ENCODE results near the gene RUBCNL.

The RUBCNL gene

DNA sequence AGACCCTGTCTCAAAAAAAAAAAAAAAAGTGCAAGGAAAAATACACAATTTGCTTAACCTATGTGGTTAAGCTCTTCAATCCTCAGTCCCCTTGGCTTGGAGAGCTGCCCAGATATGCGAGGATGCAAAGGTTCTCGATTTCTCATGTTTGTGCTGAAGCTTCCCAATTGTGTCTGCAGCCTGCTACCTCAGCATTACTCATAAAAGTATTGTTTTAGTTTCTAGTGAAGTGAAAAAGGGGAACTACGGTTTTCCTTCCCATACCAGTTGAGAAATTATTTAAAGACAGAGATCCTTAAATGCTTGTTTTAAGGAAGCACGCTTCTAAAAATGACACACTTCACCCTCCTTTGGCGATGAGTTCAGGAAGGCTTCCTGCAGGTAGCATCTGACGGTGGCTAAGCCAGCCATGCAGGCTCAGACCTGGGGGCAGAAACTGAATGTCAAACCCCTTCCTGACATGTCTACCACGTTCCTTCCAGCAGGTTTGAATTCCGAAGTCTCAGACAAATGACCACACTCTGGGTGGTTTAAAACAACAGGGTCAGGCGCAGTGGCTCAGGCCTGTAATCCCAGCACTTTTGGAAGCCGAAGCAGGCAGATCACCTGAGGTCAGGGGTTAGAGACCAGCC lies 47.9 kb downstream of the RUBCNL start:
- DNase-seq, result no peak

DNA sequence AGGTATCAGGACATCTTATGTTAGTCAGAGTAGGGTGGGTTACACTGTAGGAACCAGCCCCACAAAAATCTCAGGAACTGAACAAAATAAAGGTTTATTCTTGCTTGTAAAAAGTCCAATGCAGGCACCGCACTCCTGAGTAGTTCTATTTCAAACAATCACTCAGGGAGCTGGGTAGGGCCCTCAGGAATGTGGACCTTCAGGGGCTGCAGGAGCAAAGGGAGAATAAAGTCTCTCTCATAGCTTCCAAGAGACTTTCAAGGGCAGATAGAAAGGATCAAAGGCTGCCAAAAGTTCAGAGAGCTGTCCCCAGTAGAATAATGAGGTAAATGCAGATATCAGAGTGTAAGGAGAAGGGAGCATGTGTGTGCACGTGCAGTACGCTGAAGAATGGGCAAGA lies 49.4 kb downstream of the RUBCNL start:
- no peak for DNase-seq

DNA sequence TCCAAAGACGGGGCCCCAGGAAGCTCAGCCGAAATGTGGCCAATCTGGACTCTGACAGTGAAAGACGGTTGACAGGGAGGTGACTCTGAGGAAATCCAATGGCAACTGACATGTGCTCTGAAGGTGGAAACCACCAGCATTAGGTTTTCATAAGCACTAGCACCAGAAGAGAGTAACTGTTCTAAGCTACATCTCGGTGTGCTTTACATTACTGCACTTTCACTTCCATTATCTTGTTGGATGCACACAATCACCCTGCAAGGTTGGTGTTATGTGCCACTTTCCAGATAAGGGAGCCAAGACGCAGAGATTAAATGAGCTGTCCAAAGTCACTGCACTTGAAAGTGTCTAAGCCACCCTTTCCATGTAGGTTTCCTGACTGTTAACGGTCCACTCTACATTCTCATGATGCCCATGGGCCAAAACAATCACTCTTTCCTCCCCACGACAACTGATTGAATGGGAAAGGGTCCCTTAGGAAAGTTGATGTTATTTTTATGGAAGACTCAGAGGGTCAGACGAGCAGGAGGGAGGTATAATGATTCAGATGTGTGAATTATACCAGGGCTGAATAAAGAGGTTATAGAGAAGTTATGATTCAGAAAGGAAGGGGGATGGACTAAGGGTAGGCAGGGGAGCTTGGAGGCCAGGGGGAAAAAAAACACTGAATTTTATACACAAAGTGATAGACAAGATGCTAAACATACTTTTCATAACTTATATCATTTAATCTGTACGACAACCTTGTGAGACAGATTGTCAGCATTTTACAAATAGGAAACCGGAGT lies 52.8 kb downstream of the RUBCNL start:
- no peak for DNase-seq

DNA sequence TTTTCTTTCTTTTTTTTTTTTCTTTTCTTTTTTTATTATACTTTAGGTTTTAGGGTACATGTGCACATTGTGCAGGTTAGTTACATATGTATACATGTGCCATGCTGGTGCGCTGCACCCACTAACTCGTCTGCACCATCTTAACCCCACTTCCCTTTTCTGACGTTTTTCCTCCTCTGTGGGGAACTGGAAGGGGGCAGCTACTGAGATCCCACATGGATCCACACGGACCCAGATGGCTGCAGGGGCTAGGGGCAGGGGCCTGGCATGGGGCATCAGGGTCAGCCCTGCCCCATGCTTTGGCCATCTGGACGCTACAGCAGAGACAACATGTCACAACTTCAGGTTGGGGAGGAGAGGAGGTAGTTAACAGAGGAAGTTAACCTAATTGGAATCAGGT lies 54.3 kb downstream of the RUBCNL start:
- no peak for DNase-seq

DNA sequence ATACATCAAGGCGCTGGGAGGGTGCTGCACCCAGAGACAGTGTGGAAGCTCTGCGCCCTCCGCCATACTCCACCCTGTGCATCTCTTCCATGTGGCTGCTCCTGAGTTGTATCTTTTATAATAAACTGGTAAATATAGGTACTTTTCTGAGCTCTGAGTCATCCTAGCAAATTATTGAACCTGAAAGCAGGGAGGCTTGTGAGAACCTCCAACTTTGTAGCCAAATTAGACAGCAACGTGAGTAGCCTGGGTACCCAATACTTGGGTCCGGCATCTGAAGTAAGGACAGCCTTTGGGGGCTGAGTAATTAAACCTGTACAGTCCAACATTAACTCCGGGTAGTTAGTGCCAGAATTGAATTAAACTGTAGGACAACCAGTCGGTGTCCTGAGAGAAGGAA lies 57.4 kb downstream of the RUBCNL start:
- no peak for DNase-seq

DNA sequence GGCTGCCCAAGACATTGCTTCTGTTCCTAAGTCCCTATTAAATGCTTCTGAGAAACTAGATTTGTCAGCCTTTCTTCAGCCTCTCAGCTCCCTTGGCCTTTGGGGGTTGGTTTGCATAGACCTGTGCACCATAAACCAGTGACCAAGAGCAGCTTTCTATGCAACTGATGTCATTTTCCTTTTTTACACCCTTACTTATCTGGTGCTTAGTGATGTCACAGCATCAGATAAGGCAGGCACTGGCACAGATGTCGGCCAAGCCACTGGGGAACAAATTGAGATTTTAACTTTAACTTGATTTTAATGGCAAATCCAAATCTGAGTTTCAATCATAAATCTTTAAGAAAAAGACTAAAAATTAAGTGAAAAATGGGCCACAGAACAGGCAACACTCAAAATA lies 59.8 kb downstream of the RUBCNL start:
- no peak for DNase-seq

DNA sequence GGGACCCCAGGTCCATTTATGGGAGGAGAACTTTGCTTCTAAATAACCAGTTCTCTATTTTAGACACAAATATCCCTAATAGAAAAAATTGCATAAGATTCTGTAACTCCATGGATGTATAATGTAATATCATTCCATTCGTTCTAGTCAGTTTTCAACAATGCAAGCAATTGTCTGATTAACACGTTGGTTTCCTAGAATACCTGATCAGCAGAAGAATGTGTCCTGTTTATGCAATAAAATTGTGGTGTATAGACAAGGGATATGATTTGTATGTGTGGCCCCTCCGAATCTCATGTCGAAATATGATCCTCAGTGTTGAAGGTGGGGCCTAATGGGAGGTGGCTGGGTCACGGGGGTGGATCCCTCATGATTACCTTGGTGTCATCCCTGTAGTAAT lies 62.1 kb downstream of the RUBCNL start:
- DNase-seq, result no peak

DNA sequence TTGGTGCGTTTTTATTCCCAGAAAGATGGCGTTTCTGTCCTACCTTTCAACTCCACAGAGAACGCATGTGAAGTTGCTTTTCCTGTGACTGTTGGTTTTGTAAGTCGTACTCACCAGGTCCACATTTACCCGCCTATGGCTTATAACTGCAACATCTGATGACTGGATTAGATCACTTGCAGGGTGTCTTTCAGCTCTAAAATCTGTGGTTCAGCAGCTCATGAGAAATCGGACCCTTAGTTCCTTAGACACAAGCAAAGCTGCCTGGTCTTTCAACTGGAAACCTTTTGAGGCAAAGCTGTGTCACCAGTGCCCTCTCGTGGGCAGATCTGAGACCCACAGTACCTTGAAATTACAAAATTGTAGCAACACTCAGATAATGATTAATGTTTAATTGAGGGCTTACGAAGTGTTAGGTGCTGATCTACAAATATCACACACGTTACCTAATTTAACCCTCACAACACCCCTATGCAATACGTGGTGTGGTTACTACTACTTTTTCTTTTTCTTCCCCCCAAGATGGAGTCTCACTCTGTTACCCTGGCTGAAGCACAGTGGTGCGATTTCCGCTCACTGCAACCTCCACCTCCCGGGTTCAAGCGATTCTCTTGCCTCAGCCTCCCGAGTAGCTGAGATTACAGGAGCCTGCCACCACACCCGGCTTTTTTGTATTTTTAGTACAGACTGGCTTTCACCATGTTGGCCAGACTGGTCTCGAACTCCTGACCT lies 65.4 kb downstream of the RUBCNL start:
- peak; percentile 56 for DNase-seq

DNA sequence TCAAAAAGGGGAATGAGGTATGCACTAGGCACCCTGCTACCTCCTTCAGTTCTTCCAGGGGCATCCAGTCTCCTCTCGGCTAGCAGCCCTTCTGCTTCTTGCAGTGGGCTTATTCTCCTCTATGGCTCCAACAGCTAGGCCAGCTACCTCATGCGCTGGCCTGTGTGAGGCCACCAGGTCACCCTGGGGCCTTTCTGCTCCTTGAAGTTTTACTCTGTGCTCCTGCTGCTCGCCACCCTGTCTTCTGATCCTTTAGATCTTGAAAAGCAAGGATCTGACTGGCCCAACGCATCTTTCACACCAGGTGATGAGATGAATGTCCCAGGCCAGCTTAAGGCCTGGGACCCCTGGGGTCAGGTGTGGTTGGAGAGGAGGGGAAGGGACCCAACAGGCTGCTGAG lies 66.2 kb downstream of the RUBCNL start:
- DNase-seq, result no peak

DNA sequence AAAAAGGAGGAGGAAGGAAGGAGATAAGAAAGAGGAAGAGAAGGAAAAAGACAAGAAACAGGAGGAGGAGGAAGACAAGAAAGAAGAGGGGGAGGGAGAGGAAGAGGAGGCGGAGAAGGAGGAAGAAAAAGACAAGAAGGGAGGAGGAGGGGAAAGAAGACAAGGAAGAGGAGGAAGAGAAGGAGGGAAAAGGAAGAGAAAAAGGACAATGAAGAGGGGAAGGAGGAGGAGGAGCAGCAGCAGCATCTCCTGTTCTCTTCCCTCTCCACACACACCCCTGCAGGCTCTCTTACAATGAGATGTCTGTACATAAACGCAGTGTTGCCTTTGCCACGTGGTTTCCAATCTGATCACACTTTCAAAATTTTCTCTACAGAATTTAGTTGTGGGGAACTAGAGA lies 66.6 kb downstream of the RUBCNL start:
- no peak for DNase-seq

DNA sequence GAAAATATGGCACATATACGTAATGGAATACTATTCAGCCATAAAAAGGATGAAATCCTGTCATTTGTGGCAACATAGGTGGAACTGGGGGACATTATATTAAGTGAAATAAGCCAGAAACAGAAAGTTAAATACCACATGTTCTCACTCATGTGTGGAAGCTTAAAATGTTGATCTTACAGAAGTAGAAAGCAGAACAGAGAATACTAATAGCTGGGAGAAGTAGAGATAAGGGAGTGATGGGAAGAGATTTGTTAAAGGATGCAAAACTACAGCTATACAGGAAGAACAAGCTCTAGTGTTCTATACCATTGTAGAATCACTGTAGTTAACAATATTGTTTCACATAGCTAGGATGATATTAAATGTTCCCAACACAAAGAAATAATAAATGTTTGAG lies 68.1 kb downstream of the RUBCNL start:
- DNase-seq, result no peak

DNA sequence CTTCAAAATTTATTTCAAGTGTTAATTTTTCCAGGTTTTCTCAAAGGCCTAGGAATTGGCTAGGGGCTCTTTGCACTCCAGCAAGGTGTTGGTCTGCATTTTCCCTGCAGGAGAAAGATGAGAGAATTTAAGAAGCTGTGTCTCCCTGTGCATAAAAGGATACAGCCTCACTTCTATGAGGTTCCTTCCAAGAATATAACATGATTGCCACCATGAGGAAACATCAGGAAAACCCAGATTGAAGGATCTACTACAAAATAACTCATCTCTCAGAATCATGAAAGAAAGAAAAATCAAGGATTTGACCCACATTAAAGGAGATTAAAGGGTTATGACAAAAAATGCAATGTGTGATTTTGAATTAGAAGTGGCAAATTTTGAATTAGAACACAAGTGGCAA lies 69.9 kb downstream of the RUBCNL start:
- DNase-seq, result no peak

DNA sequence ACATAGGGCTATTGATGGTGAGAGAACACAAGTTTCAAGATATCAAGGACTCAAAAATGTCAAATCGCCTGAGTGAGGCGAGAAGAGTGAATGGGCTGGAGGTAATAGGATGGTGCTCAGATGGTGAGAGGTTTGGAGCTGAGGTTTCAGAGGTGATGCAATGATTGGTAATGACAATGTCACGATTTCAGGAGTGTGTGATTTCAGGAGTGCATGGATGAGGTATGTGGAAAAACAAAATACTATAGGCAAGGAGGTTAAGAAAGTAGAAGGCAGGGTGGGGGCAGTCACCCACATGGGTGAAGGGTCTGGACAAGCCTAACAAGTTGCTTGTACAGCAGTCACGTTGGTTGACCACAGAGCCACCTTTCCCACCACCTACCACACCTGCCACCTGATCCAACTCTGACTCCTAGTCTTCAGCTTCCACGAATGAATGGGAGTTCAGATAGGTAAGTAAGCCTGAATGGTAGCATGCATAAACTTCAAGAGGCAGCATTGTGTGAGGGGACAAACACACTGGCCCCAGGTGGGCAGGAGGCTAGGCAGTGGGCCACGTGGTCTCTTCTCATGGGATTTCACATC lies 71.5 kb downstream of the RUBCNL start:
- no peak for DNase-seq

DNA sequence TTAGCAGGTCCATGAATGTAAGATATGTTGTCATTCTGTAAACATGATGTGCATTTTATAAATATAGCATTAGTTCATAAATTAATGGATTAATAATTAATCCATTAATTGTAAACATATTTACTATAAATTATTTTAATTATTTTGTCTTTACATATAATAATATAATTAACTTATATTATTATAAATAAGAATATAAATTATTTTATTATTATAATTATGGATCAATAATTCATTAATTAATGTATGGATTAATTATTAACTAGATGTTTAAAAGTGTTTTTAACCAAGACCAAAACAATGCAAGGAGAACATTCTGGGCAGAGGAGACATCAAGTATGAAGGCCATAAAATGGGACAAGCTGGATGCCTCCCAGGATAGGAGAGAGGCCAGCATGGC lies 72.0 kb downstream of the RUBCNL start:
- DNase-seq, result no peak

DNA sequence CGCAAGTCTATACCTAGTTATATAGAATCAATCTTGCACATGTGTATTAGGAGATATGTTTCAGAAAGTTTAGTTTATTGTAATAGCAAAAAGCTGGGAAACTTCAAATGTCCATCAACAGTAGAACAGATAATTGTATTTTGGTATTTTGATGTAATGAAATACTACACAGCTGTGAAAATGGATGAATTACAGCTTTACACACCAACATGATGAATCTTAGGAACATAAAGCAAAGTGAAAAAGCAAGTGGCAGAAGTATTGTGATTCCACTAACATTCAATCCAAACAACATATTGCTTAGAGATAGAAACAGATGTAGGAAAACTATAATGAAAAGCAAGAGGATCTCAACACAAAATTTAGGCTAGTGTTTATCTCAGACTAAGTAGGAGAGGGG lies 72.5 kb downstream of the RUBCNL start:
- DNase-seq, result no peak

DNA sequence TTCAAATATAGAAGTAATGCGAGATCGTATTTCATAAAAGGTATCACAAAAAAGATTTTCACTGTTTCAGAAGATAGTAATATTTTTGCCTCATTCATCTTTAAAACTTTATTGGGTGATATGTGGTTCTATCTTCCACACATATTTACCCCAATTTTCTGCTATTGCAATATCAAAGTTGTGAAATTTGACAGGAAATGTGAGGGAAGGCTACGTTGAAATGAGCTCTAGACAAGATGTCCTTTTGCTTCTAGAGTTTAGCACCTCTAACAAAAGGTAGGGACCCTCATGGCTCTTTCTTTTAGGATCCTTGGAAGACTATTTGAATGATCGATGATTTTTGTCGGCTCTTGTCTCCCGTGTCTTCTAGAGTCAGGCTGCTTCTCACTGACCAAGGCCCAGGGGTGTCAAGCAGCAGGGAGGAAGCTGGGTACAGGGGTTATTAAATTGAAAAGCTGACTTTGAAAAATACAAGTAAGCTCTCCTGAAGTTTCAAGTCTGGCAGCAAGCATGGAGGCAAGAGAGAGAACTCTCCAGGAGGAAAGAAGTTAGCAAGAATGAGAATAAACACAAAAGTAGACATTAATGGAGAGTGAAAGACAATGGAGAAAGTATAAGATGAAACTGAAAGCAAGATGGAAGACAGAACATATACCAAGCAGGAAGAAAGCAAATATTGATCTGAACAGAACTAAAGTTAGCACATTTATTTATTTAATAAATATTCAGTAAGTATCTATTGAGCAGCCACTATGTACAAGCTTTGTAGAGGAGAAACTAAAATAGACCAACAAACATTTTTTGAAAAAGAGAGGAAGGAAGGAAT lies 73.4 kb downstream of the RUBCNL start:
- DNase-seq, result no peak

DNA sequence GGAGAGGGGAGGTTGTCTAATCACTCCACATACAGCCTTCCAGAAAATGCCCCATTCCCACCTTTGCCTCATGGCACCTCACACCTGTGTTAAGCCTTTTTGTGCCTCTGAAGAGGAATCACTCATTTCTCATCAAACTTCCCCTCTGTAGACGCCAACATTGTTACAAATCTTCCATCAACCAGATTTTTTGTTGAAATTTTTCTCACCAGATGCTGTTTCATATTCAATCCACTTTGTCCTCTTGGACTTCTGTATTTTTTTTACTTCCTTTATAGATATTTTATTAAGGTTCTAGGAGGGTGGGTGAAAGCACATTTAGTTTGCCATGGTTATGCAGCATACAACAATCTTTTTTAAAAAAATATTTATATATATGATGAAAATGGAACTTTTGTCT lies 74.0 kb downstream of the RUBCNL start:
- no peak for DNase-seq

DNA sequence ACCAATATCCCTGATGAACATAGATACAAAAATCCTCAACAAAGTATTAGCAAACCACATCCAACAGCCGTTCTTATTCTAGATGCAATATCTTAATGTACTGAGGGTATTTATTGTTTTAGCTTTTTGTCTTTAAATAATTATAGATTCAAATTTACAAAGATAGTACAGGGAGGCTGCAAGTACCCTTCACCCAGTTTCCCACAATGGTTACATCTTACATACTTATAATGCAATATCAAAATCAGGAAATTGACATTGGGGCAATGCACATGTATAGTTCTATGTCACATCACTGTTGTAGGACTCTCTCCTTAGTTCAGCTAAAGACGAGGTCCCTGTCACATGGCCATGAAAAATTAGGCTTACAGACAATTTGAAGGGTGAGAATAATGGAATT lies 75.8 kb downstream of the RUBCNL start:
- DNase-seq, result no peak

DNA sequence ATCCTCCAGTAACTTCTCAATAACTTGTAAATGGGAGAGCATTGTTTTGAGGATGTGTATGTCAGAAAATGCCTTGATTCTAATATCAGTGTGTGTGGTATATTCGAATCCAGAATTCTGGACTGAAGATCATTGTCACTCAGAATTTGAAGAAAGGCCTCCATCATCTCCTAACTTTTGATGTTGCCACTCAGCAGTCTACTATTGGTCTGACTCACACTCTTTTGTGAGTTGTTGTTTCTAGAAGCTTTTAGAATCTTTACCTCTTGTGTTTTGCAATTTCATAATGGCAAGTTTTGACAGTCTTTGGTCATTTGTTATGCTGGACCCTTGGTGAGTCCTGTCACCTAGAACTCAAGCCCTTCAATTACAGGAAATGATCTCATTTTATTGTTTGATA lies 77.0 kb downstream of the RUBCNL start:
- DNase-seq, result no peak

DNA sequence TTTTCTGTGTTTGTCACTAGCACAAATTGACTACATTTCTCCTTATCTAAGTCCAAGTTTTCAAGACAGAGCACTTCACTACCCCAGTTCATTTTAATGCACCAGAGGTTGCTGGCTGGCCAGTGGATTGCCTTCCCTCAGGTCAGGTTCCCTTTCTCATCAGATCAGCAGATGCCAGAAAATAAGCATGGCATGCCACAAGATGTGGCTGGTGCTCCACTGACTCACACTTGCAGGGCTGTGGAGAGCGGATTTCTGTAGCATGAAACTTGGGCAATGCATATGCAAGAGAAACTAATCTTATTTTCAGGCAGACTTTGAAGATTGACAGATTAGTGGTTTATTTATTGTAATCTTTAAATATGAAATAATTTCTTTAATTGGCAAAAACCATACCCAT lies 79.5 kb downstream of the RUBCNL start:
- no peak for DNase-seq

DNA sequence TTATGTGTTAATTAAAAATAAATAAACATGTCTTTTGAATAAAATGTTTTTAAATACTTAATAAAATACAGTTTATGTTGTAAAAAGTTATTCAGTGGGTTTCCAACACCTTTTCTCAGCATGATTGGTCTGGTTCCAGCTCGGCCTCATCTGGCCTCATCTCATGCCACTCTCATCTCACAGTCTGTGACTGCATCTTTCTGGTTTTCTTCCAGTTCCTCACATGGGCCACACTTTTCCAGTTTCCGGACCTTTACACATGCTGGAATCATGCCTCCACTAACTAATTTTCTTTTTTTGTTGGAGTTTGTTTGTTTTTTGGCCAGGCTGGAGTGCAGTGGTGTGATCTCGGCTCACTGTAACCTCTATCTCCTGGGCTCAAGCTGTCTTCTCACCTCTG lies 82.5 kb downstream of the RUBCNL start:
- DNase-seq, result no peak

DNA sequence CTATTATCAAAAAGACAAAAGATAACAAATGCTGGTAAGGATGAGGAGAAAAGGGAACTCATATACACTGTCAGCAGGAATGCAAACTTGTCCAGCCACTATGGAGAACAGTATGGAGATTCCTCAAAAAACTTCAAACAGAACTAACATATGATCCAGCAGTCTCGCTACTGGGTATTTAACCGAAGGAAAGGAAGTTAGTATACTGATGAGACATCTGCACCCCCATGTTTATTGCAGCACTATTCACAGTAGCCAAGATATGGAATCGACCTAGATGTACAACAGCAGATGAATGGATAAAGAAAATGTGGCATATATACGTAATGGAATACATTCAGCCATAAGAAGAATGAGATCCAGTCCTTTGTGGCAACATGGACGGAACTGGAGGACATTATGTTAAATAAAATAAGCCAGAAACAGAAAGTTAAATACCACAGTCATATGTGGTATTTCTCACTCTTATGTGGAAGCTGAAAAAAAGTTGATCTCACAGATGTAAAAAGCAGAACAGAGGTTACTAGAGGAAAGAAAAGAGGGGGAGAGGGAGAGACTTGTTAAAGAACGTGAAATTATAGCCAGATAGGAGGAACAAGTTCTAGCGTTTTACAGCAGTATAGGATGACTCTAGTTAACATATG lies 83.2 kb downstream of the RUBCNL start:
- DNase-seq, result no peak

Data from activated effector memory CD4-positive, alpha-beta T cell treated with Interleukin-2 at 50 U/mL for 16 hours (primary cell).